IMR-90 (cell line): Measurements from ENCODE around the gene AMTN. TPM values are rescaled to one million over a fixed set of nuclear protein-coding genes. Genes with fewer than 3 reads are reported as not detected.
A peak's percentile ranks its signal among the peaks of the same experiment; 100 is the strongest.

ENCODE experiments used
- ATAC-seq: fragments of 200-7000 bp; cut with Tn5 transposase; 2 replicates; pipeline ENCODE4 v1.9.1; 2020; ENCODE audit warnings: low read depth, mild to moderate bottlenecking, moderate library complexity
- BruUV-seq: library from RNA; stranded (reverse); fragments of 400-500 nt; replicated peaks from 2 replicates; lab custom pipeline; 2021; lab: Mats Ljungman, UMichigan
- CTCF ChIA-PET: fragments of 300-600 bp; formaldehyde crosslinking; extraction: SDS; loops from one replicate; lab custom pipeline; 2021; ENCODE audit warnings: antibody characterized with exemption; lab: Yijun Ruan, JAX
- POLR2A ChIA-PET: fragments of 300-600 bp; sonication (Branson Sonifier 250); formaldehyde crosslinking; loops from one replicate; lab custom pipeline; 2022; ENCODE audit warnings: antibody characterized with exemption; ENCODE audit not compliant: unreplicated experiment; lab: Charles Lee
- DNase-seq: peaks from one replicate; pipeline ENCODE4 v3.0.0; 2013
- H2AFZ ChIP-seq: replicated peaks from 2 replicates; pipeline ENCODE3; 2013; ENCODE audit warnings: low read length, mild to moderate bottlenecking; ENCODE audit not compliant: poor library complexity
- H2AK5ac ChIP-seq: 2 replicates; pipeline ENCODE4 v1.6.1; 2013; ENCODE audit warnings: low read depth, low read length, inconsistent platforms
- H2AK9ac ChIP-seq: replicated peaks from 2 replicates; pipeline ENCODE3; 2013; ENCODE audit warnings: mild to moderate bottlenecking, low read depth, low read length, moderate library complexity; ENCODE audit not compliant: poor library complexity
- H2BK120ac ChIP-seq: 2 replicates; pipeline ENCODE4 v1.6.1; 2013; ENCODE audit warnings: low read depth, low read length, inconsistent platforms
- H2BK15ac ChIP-seq: 3 replicates; pipeline ENCODE4 v1.6.1; 2013; ENCODE audit warnings: low read depth, low read length, inconsistent platforms
- H2BK20ac ChIP-seq: 2 replicates; pipeline ENCODE4 v1.6.1; 2013; ENCODE audit warnings: low read depth, mild to moderate bottlenecking, inconsistent platforms, low read length, moderate library complexity
- H2BK5ac ChIP-seq: 2 replicates; pipeline ENCODE4 v1.6.1; 2013; ENCODE audit warnings: mild to moderate bottlenecking, low read depth, low read length, inconsistent platforms; ENCODE audit not compliant: poor library complexity, severe bottlenecking
- H3K14ac ChIP-seq: replicated peaks from 2 replicates; pipeline ENCODE4 v1.6.1; 2013; ENCODE audit warnings: low read depth, low read length, inconsistent platforms
- H3K18ac ChIP-seq: 2 replicates; pipeline ENCODE4 v1.6.1; 2013; ENCODE audit warnings: low read depth, low read length, control low read depth
- H3K23ac ChIP-seq: 2 replicates; pipeline ENCODE4 v1.6.1; 2013; ENCODE audit warnings: low read depth, low read length, inconsistent platforms
- H3K27ac ChIP-seq: 2 replicates; pipeline ENCODE4 v1.5.1; 2013; ENCODE audit warnings: mild to moderate bottlenecking, control low read depth, low read length; ENCODE audit not compliant: insufficient read depth
- H3K27me3 ChIP-seq: 2 replicates; pipeline ENCODE4 v1.6.1; 2013; ENCODE audit warnings: low read length; ENCODE audit not compliant: control insufficient read depth, insufficient read depth
- H3K36me3 ChIP-seq: 2 replicates; pipeline ENCODE4 v1.6.1; 2013; ENCODE audit warnings: low read length, mixed read lengths; ENCODE audit not compliant: control insufficient read depth, insufficient read depth
- H3K4ac ChIP-seq: 2 replicates; pipeline ENCODE4 v1.6.1; 2013; ENCODE audit warnings: low read depth, low read length, inconsistent platforms
- H3K4me1 ChIP-seq: 2 replicates; pipeline ENCODE4 v1.6.1; 2013; ENCODE audit warnings: low read length, mixed read lengths; ENCODE audit not compliant: control insufficient read depth, insufficient read depth
- H3K4me2 ChIP-seq: 2 replicates; pipeline ENCODE4 v1.6.1; 2013; ENCODE audit warnings: low read depth, mild to moderate bottlenecking, control low read depth, low read length, moderate library complexity
- H3K4me3 ChIP-seq: 2 replicates; pipeline ENCODE4 v1.5.1; 2013; ENCODE audit warnings: low read depth, mild to moderate bottlenecking, control low read depth, low read length, moderate library complexity; ENCODE audit not compliant: insufficient read depth
- H3K56ac ChIP-seq: 2 replicates; pipeline ENCODE4 v1.6.1; 2013; ENCODE audit warnings: low read length, inconsistent platforms; ENCODE audit not compliant: insufficient read depth; ENCODE audit errors: extremely low read depth
- H3K79me1 ChIP-seq, 2 experiments: 2 replicates each; pipeline ENCODE4 v1.6.1; 2013; ENCODE audit warnings: low read length in 2 of 2, inconsistent platforms in 1 of 2, low read depth in 1 of 2
- H3K9ac ChIP-seq: 2 replicates; pipeline ENCODE4 v1.6.1; 2013; ENCODE audit warnings: low read depth, low read length, control low read depth
- H3K9me1 ChIP-seq: 2 replicates; pipeline ENCODE4 v1.6.1; 2013; ENCODE audit warnings: low read length, inconsistent platforms; ENCODE audit not compliant: insufficient read depth
- H3K9me3 ChIP-seq: 2 replicates; pipeline ENCODE4 v1.6.1; 2013; ENCODE audit warnings: low read length; ENCODE audit not compliant: control insufficient read depth, insufficient read depth
- H4K20me1 ChIP-seq: 2 replicates; pipeline ENCODE4 v1.6.1; 2013; ENCODE audit warnings: low read length, inconsistent platforms; ENCODE audit not compliant: insufficient read depth
- H4K5ac ChIP-seq: 2 replicates; pipeline ENCODE4 v1.6.1; 2013; ENCODE audit warnings: mild to moderate bottlenecking, low read depth, low read length, control low read depth
- H4K8ac ChIP-seq, 2 experiments: 2 replicates each; pipeline ENCODE4 v1.6.1; 2013; ENCODE audit warnings: low read depth in 2 of 2, low read length in 2 of 2, control low read depth in 1 of 2, inconsistent platforms in 1 of 2
- H4K91ac ChIP-seq: 2 replicates; pipeline ENCODE4 v1.6.1; 2013; ENCODE audit warnings: low read depth, low read length, inconsistent platforms; ENCODE audit not compliant: insufficient read depth
- BHLHE40 ChIP-seq: fragments of 150-350 bp; IDR thresholded peaks from 2 replicates; pipeline ENCODE4 v1.6.1; 2016; ENCODE audit warnings: mild to moderate bottlenecking, low read depth, low read length
- CEBPB ChIP-seq: IDR thresholded peaks from 2 replicates; pipeline ENCODE4 v1.6.1; 2012; ENCODE audit warnings: low read depth, low read length, improper control_type of control experiment
- CHD1 ChIP-seq: IDR thresholded peaks from 2 replicates; pipeline ENCODE4 v1.6.1; 2012; ENCODE audit warnings: low read depth, low read length, improper control_type of control experiment
- ELK1 ChIP-seq: fragments of 150-350 bp; IDR thresholded peaks from 2 replicates; pipeline ENCODE4 v1.6.1; 2016; ENCODE audit warnings: low read depth, mild to moderate bottlenecking, low read length, moderate library complexity, borderline replicate concordance
- FOS ChIP-seq: fragments of 150-350 bp; IDR thresholded peaks from 2 replicates; pipeline ENCODE4 v1.6.1; 2016; ENCODE audit warnings: low read depth, low read length
- MAFK ChIP-seq: IDR thresholded peaks from 2 replicates; pipeline ENCODE4 v1.6.1; 2012; ENCODE audit warnings: low read depth, low read length, improper control_type of control experiment
- MAZ ChIP-seq: IDR thresholded peaks from 2 replicates; pipeline ENCODE4 v1.6.1; 2012; ENCODE audit warnings: low read depth, mild to moderate bottlenecking, low read length, improper control_type of control experiment, moderate library complexity, borderline replicate concordance
- MXI1 ChIP-seq: IDR thresholded peaks from 2 replicates; pipeline ENCODE4 v1.6.1; 2012; ENCODE audit warnings: low read depth, mild to moderate bottlenecking, low read length, moderate library complexity, borderline replicate concordance
- NFE2L2 ChIP-seq: fragments of 150-350 bp; IDR thresholded peaks from 2 replicates; pipeline ENCODE4 v1.6.1; 2016; ENCODE audit warnings: low read depth, mild to moderate bottlenecking, low read length
- POLR2A ChIP-seq: IDR thresholded peaks from 2 replicates; pipeline ENCODE4 v1.6.1; 2012; ENCODE audit warnings: mild to moderate bottlenecking, low read depth, low read length
- RAD21 ChIP-seq: IDR thresholded peaks from 2 replicates; pipeline ENCODE4 v1.6.1; 2012; ENCODE audit warnings: low read length, improper control_type of control experiment
- RCOR1 ChIP-seq: IDR thresholded peaks from 2 replicates; pipeline ENCODE4 v1.6.1; 2012; ENCODE audit warnings: mild to moderate bottlenecking, low read length, improper control_type of control experiment; ENCODE audit not compliant: insufficient replicate concordance
- RFX5 ChIP-seq: IDR thresholded peaks from 2 replicates; pipeline ENCODE4 v1.8.0; 2012; ENCODE audit warnings: low read depth, mild to moderate bottlenecking, low read length, moderate library complexity
- SMC3 ChIP-seq: fragments of 150-350 bp; IDR thresholded peaks from 2 replicates; pipeline ENCODE4 v1.6.1; 2016; ENCODE audit warnings: low read depth, mild to moderate bottlenecking, antibody characterized with exemption, low read length, moderate library complexity
- WGBS, 2 experiments: methylation state at CpG; one replicate each; pipeline versions ENCODE4 v1.1.5 to v1.1.7; 2013; ENCODE audit warnings: missing lambda C conversion rate in 2 of 2; ENCODE audit not compliant: insufficient read length in 1 of 2; ENCODE audit errors: extremely low coverage in 2 of 2; 5-methylcytosine and 5-hydroxymethylcytosine counted together
- dilution Hi-C: fragments of 300-500 bp; cut with HindIII; formaldehyde crosslinking; loops from one replicate; pipeline ENCODE4 v1.14.3; 2018; ENCODE audit warnings: low sequenced_read_pairs; ENCODE audit not compliant: unreplicated experiment
- in situ Hi-C: fragments of 300-500 bp; cut with MboI; formaldehyde crosslinking; loops from 3 replicates; pipeline ENCODE4 v1.14.3; 2019; ENCODE audit warnings: low sequenced_read_pairs, inconsistent platforms, mixed read lengths
- intact Hi-C: fragments of 100-400 bp; cut with micrococcal nuclease; formaldehyde crosslinking; loops from 2 replicates; pipeline ENCODE4 v1.10.0; 2022
- polyA plus RNA-seq, 3 experiments: library from polyadenylated mRNA; depleted of rRNA; stranded (reverse); fragments of >200 nt; gene quantifications; 2 replicates each; pipeline ENCODE4 v1.2.3, GENCODE V29; 2012; ENCODE audit warnings: low replicate concordance in 1 of 3
- total RNA-seq: library from RNA; depleted of rRNA; stranded (reverse); fragments of >200 nt; gene quantifications from 2 replicates; pipeline ENCODE4 v1.2.3, GENCODE V29; 2012
- TF ChIP-seq, protein P1 (sequence below): conservative IDR thresholded peaks from 2 replicates; pipeline ENCODE4 v1.5.1; 2012; ENCODE audit warnings: mild to moderate bottlenecking, low read depth, low read length, improper control_type of control experiment
- TF ChIP-seq, protein P2 (sequence below): fragments of 150-350 bp; IDR thresholded peaks from 2 replicates; pipeline ENCODE4 v1.6.1; 2017; ENCODE audit warnings: mild to moderate bottlenecking, antibody characterized with exemption, low read length, low read depth

AMTN gene
- total and polyA plus RNA-seq, 2 of the 4 experiments (the other 2 are of a cell fraction) = not detected

DNA sequence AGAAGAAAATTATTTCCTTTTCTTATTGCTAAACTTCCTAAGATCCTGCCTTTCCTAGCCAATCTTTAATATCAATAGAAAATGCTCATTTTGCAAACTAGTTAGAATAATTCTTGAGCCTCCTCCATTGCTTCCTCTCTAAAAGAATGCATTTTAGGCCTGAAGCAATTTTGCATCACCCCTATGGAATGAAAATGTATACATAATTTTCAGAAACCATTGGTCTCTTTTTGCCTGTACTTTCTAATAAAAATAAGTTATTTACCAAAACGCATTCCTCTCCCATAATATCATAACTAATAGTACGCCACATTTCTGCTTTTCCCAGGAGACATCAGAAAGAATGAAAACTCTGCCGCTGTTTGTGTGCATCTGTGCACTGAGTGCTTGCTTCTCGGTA, 44.7 kb upstream of the AMTN start:
- in situ Hi-C loops = no loop called here
- WGBS, 2 experiments = 39% methylated on average over 3 of the region's 4 CpGs; no CpG with 5 or more reads in 1 of the 2 experiments

More for the DNA sequence above, 44.7 kb upstream of the AMTN start:
- Histone ChIP-seq H2AK9ac (no peak overlapping the region), H4K20me1 (no peaks in the 10 kb centered on the region), H3K27ac (no peak overlapping the region), H3K4me2 (no peak overlapping the region), H3K14ac (no peak overlapping the region), H3K27me3 (no peaks in the 10 kb centered on the region), H2BK15ac (no peak overlapping the region), H3K18ac (no peak overlapping the region), H4K8ac (no peak overlapping the region), H3K9ac (no peak overlapping the region), H2BK5ac (no peak overlapping the region), H3K36me3 (no peaks in the 10 kb centered on the region), H3K9me1 (no peaks in the 10 kb centered on the region), H2BK120ac (no peak overlapping the region), H3K56ac (no peak overlapping the region), H3K79me1 (no peaks in the 10 kb centered on the region), H2AK5ac (no peak overlapping the region), H3K23ac (no peak overlapping the region), H3K4me1 (peaks cover 3% of the 10 kb centered on the region; the same call in 1 of the 2 replicates), H3K4ac (no peak overlapping the region), H3K9me3 (no peaks in the 10 kb centered on the region), H2AFZ (no peak overlapping the region), H2BK20ac (no peak overlapping the region), H3K4me3 (no peak overlapping the region), H4K91ac (no peak overlapping the region), H4K5ac (no peak overlapping the region)
- dilution Hi-C loops = no loop called here
- DNase-seq = peak; percentile 38
- CTCF ChIA-PET = no interaction called here
- TF ChIP-seq NFE2L2 = no peak
- TF ChIP-seq MAZ = no peak
- TF ChIP-seq CEBPB = no peak
- TF ChIP-seq MAFK = no peak
- no peak for TF ChIP-seq RCOR1
- no peak for TF ChIP-seq POLR2A
- no peak for TF ChIP-seq ELK1
- TF ChIP-seq SMC3 = no peak
- TF ChIP-seq RAD21 = no peak
- TF ChIP-seq, protein P1, sequence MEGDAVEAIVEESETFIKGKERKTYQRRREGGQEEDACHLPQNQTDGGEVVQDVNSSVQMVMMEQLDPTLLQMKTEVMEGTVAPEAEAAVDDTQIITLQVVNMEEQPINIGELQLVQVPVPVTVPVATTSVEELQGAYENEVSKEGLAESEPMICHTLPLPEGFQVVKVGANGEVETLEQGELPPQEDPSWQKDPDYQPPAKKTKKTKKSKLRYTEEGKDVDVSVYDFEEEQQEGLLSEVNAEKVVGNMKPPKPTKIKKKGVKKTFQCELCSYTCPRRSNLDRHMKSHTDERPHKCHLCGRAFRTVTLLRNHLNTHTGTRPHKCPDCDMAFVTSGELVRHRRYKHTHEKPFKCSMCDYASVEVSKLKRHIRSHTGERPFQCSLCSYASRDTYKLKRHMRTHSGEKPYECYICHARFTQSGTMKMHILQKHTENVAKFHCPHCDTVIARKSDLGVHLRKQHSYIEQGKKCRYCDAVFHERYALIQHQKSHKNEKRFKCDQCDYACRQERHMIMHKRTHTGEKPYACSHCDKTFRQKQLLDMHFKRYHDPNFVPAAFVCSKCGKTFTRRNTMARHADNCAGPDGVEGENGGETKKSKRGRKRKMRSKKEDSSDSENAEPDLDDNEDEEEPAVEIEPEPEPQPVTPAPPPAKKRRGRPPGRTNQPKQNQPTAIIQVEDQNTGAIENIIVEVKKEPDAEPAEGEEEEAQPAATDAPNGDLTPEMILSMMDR = no peak
- no peak for TF ChIP-seq RFX5
- no peak for TF ChIP-seq FOS
- TF ChIP-seq BHLHE40 = no peak
- TF ChIP-seq MXI1 = no peak
- no peak for TF ChIP-seq CHD1
- TF ChIP-seq, protein P2, sequence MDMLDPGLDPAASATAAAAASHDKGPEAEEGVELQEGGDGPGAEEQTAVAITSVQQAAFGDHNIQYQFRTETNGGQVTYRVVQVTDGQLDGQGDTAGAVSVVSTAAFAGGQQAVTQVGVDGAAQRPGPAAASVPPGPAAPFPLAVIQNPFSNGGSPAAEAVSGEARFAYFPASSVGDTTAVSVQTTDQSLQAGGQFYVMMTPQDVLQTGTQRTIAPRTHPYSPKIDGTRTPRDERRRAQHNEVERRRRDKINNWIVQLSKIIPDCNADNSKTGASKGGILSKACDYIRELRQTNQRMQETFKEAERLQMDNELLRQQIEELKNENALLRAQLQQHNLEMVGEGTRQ = no peak
- BruUV-seq = no TSS peak
- intact Hi-C loops = no loop called here
- peak; percentile 89 for ATAC-seq
- POLR2A ChIA-PET = no interaction called here
